Measurements from ENCODE around the gene SLC25A21.

- TF ChIP-seq REST (IDR thresholded peaks at IDR 0.05; ENCODE audit: insufficient read depth in 1 of 2, low read depth in 2 of 2, low read length in 2 of 2) (no peak), SIN3A (IDR thresholded peaks at IDR 0.05; ENCODE audit: borderline replicate concordance, insufficient read depth, low read length) (no peak), TAF1 (IDR thresholded peaks at IDR 0.05; ENCODE audit: borderline replicate concordance, insufficient read depth, low read length) (no peak), POLR2AphosphoS5 (IDR thresholded peaks at IDR 0.05; ENCODE audit: low read depth, low read length) (no peak)
These were observed 351.5 kb downstream of the SLC25A21 start for GRCh38 chr14:36820901-36821300.
